ENCODE results near the gene RHBDL1. TPM values are rescaled to one million over a fixed set of nuclear protein-coding genes. Genes with fewer than 3 reads are reported as not detected.
A peak's percentile ranks its signal among the peaks of the same experiment; 100 is the strongest.

Gene RHBDL1
- 1 to 10 TPM in 1 of 4 donors, under 1 TPM in 2, not detected in 1; 0.44 to 1.0 (median 0.96) TPM for total RNA-seq

DNA sequence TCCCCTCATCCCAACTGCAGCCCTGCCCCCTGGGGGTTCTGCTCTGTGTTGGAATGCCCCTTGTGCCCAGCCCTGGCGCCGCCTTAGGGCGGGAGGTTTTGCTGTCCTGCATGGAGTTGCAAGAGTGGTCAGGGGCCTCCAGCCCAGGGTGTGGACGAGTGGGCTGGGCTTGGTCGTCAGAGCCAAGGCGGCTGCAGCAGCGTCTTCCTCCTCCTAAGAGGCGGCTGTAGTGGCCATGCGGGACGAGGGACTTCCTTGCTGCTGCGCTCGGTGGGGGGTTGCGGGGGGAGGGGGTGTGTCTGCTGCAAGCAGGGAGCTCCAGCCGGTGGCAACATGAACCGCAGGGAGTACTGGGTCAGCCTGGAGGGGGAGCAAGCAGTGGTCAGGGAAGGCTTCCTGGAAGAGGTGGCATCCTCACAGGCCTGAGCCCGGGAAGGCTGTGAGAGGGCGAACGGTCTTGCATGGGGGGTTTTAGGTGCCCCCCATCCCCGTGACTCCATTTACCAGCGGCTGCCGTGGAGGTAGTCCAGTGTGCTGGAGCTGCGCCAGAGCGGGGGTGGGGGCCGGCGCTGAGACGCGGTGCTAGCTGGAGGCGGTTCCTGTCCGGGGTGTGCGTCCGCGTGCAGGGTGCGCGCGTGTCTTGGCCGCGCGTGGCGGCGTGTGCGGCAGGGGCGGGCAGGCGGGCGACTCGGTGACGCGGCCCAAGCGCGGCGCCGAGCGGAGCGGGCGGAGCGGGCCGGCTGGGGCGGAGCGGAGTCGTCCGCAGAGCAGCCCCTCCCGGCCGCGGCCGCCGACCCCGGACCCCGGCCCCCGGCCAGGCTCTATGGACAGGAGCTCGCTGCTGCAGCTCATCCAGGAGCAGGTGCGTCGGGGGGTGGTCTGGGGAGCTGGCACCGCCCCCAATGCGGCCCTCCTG lies at the start of gene RHBDL1:
Gene RHBDL1 (plus strand): TSS at position 704 of the 916 bp plus-strand sequence. CDS start 120 bp downstream, at position 824.
- DNase-seq (ENCODE audit: low spot score) (no peak), ATAC-seq (ENCODE audit: low FRiP score) (no peak)
- TF ChIP-seq, protein P1, sequence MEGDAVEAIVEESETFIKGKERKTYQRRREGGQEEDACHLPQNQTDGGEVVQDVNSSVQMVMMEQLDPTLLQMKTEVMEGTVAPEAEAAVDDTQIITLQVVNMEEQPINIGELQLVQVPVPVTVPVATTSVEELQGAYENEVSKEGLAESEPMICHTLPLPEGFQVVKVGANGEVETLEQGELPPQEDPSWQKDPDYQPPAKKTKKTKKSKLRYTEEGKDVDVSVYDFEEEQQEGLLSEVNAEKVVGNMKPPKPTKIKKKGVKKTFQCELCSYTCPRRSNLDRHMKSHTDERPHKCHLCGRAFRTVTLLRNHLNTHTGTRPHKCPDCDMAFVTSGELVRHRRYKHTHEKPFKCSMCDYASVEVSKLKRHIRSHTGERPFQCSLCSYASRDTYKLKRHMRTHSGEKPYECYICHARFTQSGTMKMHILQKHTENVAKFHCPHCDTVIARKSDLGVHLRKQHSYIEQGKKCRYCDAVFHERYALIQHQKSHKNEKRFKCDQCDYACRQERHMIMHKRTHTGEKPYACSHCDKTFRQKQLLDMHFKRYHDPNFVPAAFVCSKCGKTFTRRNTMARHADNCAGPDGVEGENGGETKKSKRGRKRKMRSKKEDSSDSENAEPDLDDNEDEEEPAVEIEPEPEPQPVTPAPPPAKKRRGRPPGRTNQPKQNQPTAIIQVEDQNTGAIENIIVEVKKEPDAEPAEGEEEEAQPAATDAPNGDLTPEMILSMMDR (IDR thresholded peaks at IDR 0.05) = no peak

DNA sequence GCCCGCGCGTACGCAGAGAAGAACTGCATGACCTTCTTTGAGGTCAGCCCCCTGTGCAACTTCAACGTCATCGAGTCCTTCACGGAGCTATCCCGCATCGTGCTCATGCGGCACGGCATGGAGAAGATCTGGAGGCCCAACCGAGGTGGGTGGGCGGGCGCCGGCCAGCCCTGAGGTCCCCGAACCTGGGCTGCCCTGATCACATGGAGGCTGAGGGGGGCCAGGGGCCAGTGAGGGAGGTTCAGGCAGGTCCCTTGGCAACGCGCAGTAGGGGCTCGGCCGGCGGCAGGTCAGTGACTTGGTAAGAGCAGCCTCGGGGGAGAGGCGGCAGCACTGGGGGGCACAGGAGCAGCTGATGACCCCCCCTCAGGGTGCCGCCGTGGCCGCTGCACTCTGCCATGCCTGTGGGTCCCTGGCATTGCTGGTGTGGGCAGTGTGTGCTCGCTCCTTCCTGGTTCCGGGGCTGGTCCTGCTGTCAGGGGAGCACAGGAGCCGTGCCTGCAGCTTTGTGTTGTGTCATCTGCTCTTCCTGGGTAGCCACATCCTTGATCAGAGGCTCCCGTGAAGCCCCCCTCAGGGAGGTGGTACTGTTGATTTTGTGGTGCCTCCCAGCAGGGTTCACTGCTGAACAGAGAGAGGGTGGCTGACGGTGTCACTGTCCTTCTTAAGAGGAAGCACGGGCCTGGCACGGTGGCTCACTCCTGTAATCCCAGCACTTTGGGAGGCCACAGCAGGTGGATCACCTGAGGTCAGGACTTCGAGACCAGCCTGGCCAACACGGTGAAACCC lies 49.3 kb upstream of the RHBDL1 start:
- TF ChIP-seq, protein P1 (IDR thresholded peaks at IDR 0.05) = no peak
- DNase-seq (ENCODE audit: low spot score) (no peak), ATAC-seq (ENCODE audit: low FRiP score) (no peak)

DNA sequence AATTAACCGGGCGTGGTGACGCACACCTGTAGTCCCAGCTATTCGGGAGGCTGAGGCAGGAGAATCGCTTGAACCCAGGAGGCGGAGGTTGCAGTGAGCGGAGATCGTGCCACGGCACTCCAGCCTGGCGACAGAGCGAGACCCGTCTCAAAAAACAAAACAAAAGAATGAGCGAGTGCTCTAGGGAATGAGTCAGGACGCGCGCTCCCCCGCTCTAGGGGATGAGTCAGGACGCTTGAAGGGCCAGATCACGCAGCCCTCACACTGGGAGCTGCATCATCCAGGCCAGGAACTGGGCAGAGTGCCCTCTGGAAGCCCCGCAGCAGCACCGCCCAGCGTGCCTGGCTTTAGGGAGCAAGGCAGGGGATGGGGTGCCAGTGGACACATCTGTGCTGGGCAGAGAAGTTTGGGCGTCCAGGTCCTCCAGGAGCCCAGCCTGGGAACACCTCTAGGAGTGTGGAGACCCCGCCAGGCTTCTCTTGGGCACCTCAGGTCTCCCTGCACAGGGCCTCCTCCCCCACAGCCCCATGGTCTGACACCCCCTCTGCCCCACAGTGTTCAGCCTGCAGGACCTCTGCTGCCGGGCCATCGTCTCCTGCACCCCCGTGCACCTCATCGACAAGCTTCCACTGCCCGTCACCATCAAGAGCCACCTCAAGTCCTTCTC lies 48.6 kb upstream of the RHBDL1 start:
- DNase-seq (ENCODE audit: low spot score) (peak; percentile 68), ATAC-seq (ENCODE audit: low FRiP score) (peak; percentile 81)
- TF ChIP-seq, protein P1 (IDR thresholded peaks at IDR 0.05) = no peak

DNA sequence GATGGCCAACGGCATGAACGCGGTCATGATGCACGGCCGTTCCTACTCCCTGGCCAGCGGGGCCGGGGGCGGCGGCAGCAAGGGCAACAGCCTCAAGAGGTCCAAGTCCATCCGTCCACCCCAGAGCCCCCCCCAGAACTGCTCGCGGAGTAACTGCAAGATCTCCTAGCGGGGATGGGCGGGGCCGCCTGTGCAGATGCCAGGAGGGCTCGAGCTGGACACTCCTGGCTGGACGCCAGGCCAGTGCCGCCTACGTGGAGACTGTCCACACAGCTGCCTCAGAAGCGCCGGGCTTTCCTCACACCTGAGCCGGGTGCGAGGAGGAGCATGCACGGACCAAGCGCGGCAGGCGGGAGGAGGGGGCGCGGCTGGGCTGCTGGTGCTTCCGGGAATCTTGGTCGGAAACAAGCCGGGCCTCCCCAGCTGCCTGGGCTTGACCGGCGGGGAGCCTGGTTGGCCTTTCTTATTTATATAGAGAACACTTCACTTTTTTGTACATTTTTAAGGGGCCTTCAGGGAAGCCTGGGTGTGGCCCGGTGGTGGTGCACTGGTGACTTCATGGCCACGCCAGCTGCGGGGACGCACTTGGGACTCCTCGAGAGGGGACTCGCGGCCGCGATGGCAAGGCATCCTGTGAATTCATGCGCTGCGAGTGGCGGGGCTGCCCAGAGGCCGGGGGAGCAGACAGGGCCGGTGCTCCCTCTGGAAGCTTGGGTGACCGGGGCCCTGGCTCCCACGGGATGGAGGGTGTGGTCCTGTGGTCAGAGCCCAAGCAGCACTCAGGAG lies 47.8 kb upstream of the RHBDL1 start:
- TF ChIP-seq, protein P1 (IDR thresholded peaks at IDR 0.05) = no peak
- DNase-seq (ENCODE audit: low spot score) = peak; percentile 57
- peak; percentile 48 for ATAC-seq (ENCODE audit: low FRiP score)

DNA sequence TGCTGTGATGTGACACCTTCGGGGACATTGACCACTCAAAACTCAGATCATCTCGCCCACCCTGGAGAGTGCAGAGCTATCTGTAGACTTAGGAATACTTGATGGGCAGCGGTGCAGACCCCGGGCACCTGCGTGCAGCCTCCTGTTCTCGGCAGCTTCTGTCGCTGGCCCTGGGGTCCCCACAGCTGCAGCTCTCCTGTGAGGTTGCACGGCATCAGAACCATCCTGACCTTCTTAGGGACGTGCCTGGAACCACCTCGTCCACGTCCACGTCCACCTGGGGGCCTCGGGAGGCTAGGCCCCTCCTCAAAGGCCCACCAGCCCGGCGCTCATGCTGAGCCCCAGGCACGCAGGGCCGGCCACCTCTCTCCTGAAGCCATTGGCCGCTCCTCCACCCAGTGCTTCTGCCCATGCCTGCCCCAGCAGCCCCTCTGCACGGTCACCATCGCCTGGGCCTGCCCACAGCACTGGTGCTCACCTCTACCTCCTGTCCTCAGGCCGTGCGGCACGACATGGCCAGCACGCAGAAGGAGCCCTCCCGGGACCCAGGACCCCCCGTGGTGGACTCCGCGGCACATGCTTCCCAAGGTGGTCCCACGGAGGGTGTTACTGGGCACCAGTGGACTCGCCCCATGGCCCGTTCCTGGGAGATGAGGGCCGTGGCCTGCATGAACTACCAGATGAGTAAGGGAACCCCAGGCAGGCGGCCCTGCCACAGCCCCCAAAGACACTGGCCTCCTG lies 47.0 kb upstream of the RHBDL1 start:
- DNase-seq (ENCODE audit: low spot score) = no peak
- TF ChIP-seq, protein P1 (IDR thresholded peaks at IDR 0.05) = no peak
- ATAC-seq (ENCODE audit: low FRiP score) = no peak
